ENCODE results near the gene ZNF17.

The ZNF17 gene

DNA sequence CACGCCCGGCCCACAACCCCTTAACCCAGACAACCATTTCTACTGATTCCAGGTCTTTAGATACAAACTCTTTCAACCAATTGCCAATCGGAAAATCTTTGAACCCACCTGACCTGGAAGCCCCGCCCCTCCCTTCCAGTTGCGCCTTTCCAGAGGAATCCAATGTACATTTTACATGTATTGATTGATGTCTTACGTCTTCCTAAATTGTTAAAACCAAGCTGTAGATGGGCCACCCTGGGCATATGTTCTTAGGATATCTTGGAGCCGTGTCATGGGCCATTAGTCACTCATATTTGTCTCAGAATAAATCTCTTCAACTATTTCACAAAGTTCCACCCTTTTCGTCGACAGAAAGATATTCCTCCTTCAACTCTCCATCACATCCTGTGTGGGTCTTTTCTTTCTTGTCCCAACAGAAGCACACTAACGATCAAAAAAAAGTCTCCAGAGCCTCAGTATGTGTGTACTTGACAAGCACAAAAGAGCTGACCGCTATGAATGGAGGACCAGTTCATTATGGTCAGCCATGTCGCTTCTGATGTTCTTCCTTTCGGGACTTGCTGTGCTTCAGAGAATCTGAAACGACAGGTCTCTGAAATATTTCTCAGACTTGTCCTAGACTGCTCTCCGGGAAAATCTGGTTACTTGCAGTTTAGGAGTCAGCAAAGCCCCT is 23.6 kb downstream of the ZNF17 start:
- no peak for DNase-seq (ENCODE audit: low spot score)

DNA sequence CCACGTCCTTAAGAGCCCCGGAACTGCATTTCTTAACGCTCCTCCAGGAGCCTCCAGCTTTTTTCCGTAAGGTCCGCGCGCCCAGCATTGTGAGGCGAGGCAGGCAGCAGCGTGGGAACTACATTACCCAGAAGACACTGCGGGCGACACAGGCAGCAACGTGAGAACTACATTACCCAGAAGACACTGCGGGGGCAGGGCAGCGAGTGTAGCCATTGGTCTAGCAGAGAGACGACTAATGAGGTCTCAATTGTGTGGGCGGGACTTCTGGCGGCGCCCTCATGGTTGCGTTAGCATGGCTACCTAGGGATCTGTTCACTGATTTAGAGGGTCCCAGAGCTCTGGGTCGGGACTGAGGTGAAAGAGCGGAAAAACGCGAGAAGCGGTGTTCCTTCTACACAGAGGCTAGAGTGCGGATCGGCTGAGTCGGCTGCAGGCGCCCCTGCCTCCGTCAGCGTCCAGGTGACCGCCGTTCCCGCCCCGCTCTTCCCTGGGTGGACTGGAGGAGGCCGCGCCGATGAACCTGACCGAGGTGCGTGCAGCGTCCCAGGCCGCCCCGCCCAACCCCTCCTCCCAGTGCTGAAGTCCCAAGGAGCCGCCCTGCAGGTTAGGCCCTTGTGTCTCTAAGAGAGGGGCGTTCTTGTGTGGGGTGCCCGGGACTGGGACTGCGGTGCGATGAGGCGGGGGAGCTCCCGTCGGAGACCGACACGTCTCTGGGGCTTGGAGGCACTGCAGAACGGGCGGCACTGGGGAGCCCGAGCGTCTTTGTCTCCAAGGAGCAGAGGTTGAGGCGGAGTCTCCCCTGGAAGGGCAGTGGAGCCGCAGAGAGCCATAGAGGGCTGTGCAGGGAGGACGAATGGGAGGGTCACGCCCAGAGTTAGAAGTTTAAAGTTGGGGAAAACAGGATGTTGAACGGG is 24.4 kb downstream of the ZNF17 start, which contains the start of gene ZNF749:
ZNF749 (plus strand) TSS at position 264 of the 917 bp plus-strand sequence; CDS start at position 518, 254 bp downstream.
- peak; percentile 99 for DNase-seq (ENCODE audit: low spot score)

DNA sequence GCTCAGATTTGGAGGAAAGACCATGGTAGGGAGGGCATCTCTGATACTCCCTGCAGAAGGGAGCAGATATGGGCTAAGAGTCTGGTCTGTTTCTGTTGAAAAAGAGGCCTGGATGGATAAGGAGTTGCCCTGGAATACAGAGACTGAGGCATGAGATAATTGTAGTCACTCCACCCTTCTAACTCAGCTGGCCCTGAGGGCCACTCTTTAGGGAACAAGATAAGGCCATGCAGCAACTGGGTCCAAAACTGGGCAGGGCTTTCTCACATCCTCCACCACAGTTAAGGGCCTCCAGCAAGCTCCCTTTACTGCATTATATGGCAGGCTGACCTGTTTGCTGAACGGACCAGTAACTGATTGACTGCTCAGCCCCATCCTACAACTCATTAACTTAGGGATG is 25.5 kb downstream of the ZNF17 start:
- DNase-seq (ENCODE audit: low spot score): no peak

DNA sequence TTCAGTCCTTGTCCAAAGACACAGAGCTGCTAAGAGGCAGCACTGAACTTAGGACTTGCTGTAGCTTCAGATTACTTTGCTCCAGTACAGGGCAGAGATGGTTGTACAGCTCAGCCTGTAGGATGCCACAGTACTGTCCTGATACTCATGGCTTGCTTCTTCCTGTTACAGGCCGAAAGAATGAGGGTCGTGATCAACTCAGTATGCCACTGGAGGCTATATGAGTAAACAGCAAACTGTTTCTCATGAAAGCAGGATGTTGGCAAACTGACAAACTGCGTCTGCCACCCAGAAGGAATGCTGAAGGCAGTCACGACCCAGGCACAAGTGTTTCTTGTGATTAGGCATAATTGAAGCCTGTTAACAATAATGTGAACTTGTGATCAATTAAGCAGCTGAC is 27.0 kb downstream of the ZNF17 start:
- no peak for DNase-seq (ENCODE audit: low spot score)

DNA sequence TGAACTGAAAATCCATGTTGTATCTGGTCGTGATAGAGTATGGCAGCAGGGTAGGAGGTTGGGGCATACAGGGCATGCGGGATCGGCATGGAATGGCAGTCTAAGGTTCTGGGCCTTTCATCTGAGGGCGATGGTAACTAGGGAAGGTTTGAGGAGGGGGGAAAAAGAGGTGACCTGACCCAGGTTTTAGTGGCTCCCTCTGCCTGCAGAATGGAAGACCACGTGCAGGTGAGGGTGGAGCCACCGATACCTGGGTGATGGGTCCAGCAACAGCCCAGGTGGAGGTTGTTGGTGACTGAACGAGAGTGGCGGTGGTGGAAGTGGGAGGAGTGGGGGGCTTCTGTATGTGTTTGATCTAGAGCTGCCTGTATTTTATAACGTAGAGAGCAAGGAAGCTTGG is 28.0 kb downstream of the ZNF17 start:
- no peak for DNase-seq (ENCODE audit: low spot score)

DNA sequence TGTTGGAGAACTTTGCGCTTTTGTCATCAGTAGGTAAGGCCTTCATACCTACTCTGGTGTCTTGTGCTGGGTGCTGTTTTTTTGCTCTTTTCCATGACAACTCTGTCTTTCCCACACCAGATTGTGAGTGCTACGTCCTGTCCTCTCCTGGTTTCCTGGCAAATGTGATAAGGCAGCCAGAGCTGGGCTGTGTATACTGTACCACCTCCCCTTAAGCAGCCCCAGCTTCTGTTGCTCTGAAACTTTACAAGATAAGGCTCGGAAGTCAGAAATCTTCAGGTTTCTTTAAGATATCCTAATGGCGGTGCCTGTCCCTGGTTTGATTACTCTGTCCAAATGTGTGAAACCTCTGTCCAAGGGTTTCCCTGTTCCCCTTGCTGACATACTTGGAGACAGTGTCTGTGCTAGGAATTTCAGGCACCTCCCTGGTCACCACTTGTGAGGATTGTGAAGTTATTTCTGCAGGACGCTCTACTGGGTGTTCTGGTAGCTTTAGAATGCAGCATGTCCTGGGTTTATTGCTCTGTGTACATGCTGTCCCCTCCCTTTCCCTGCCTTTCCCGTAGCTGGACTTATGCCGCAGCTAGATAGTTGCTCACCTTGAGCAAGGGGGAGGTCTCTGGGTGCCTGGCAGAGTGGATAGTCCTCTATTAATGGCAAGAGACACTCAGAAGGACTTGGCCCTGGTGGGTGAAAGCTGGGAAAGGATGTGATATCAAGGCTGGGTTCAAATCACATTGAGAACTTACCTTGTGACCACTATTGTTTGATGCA is 31.2 kb downstream of the ZNF17 start:
- DNase-seq (ENCODE audit: low spot score): no peak

DNA sequence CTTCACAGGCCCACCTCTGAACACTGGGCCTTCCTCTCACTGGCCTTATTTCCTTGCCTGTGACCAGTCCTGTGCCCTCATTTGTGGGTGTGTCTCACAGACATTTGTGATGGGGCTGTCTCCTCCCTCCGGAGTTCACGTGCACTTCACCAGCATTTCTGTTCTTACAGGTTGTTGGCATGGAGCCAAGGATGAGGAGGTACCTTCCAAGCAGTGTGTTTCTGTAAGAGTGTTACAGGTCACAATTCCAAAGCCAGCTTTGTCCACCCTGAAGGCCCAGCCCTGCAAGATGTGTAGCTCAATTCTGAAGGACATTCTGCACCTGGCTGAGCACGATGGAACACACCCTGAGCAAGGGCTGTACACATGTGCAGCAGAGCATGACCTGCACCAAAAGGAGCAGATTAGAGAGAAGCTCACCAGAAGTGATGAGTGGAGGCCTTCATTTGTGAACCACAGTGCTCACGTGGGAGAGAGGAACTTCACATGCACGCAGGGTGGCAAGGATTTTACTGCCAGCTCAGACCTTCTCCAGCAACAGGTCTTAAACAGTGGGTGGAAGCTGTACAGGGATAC is 32.2 kb downstream of the ZNF17 start:
- peak; percentile 19 for DNase-seq (ENCODE audit: low spot score)

DNA sequence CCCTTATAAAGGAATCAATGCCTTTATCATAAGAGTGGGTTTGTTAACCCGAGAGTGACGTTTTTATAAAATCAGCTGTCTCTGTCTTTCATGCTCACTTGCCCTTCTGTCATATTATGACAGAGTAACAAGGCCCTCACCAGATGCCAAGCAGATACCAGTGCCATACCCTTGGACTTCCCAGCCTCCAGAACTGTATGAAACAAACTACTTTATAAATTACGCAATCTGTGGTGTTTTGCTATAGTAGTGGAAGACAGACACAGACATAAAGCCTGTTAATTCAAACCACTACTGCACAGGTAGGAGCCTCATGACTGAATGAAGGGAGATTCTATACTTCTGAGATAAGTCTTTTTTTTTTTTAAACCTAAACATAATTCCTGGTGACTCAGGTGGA is 41.3 kb downstream of the ZNF17 start:
- DNase-seq (ENCODE audit: low spot score): no peak

DNA sequence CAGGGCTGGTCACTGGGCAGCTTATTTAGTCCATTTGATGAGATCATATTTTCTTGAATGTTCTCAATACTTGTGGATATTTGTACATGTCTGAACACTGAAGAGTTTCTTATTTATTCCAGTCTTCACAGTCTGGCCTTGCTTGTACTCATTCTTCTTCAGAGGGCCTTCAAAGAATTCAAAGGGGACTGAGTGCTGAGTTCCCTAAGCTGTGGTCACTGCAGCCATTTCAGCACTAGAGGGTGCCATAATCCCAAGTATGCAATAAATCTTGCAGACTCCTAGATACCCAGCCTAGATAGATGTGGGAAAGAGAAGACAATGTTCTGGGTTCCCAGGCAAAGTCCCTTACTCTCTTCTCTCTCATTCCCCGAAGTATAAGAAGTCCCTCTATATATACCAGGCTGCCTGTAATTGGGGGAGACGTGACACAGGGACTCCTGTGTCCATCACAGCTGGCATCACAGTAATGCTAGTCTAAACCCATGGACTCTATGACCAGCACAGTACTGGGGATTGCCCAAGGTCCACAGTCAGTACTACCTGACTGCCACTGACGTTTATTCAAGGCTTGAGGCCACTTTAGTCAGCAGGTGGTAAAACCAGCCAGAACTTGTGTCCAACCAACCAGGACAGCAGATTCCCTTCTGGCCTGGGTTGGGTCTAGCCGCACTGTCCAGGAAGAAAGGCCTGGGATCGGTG is 54.9 kb downstream of the ZNF17 start:
- DNase-seq (ENCODE audit: low spot score): peak; percentile 84

DNA sequence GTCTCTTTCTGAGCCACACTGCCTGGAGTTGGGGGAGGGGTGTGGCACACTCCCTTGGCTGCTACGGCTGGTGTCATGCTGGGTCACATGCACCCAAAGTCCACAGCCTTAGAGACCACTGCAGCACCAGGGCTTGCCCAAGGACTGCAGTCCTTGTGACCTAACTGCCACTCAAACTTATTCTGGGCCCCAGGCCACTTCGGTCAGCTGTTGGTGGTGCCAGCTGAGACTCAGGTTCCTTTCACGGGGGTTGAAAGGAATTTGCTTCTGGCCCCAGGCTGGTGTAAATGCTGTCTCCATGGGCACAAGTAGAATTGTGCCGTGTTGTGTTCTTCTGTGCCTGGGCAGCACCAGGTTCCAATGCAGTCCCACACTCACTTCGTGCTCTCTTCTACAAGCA is 55.5 kb downstream of the ZNF17 start:
- no peak for DNase-seq (ENCODE audit: low spot score)

Measured in NAMALWA (cell line).